GM19238 (cell line): ENCODE data around the gene TNP1.

Source experiments
- DNase-seq: peaks from one replicate; pipeline ENCODE4 v3.0.0; 2011; ENCODE audit warnings: low spot score; ENCODE audit not compliant: insufficient read length

TNP1 gene, protein sequence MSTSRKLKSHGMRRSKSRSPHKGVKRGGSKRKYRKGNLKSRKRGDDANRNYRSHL

DNA sequence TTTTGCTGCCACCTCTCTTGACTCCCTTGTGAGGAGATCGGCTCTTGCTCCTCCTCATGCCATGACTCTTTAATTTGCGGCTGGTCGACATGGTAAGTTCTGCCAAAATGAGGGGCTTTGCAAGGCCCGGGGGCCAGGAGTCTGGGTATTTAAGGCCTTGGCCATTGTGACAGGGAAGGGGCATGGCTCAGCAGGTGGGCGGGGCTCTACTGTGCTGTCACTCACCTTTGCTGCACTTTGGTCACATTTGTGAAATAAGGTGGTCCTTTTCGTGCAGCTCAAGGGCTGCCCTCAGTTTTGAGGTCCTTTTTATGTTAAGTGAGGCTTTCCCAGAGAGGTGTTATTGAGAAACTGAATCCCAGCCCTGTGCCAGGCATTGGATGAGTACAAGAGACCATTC lies at the start of gene TNP1:
Gene TNP1, minus strand, starts transcription at position 121 of the 400 bp plus-strand sequence. Its CDS starts 30 bp downstream, at position 91.
- DNase-seq: no peak

DNA sequence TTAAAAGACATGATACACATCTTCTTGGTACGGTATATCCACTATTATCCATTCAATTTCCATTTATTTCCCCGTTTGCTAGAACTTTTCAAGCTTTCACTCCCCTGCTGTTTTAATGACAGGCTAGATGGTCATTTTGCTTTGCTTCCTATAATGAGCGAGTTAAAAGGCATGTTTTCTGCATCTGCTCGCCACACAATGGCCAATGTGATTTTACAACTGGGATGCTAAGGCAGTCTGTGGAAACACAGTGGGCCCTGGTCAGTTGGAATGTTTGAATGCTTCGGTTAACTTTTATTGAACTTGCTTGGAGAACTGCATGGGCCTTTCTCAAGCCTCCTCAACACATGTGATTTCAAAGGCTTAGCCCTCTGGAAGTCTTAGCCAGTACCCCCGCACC lies 48.4 kb upstream of the TNP1 start:
- no peak for DNase-seq

DNA sequence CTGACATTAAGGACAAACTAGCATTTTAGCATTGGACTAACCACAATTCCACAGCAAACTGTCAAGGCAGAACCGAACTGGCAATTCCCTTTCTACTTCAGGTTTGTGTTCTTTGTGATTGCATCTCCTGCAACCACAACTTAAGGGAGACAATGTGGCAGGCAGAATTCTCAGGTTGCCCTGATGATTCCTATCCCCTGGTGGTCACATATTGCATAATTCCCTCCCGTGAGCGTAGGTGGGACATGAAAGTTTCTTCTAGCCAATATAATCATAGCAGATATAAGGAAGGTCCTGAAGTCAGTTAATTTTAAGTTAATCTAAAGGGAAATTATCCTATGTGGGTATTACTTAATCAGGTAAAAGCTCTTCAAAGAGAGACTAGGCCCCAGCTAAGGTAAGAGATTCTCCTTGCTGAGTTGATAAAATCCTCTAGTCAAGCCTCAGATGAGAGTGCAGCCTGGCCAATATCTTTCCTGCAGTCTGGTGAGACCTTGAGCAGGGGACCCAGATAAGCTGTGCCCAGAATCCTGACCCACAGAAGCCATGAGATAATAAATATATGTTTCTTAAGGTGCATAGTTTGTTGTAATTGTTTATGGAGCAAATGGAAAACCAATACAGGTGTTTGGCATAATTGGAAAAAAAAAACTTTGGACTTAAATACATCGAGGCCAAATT lies 45.9 kb upstream of the TNP1 start:
- no peak for DNase-seq

DNA sequence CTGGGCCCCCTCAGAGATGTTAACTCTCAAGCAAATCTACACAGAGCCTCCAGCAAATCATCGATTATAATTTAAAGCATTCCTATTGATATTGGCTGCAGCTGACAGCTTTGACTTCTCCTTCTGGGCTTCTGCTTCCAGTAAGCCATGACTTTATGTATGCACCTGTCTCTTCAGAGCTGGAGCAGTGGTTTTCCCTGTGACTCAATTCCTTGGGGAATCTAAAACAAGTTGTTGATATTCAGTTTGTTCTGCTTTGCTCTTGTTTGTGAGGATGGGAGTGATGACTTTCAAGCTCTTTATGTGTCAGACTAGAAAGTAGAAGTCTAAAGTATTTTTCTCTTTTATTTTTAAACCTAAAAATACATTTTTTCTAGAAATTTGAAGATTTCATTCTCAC lies 45.1 kb upstream of the TNP1 start:
- no peak for DNase-seq

DNA sequence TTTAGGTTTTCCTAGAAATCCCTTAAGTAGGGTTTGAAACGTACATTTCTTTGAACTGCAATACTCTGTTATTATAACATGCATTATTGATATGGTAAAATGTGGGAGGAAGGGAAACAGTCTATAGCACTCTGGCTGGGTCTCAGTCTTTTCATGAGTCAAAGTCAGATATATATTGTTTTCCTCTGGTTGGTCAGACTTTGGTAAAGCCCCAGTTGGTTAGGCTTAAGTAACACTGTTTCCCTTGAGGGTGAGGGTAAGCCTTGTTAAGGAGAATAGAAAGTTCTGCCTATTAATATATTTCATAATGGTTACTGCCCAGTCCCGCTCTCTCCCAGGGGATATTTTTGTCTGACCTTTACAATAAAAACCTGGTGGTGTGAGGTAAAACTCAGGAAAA lies 44.7 kb upstream of the TNP1 start:
- DNase-seq: no peak

GRCh38 chr2:216903470-216903869 lies 43.6 kb upstream of the TNP1 start:
- no peak for DNase-seq

DNA sequence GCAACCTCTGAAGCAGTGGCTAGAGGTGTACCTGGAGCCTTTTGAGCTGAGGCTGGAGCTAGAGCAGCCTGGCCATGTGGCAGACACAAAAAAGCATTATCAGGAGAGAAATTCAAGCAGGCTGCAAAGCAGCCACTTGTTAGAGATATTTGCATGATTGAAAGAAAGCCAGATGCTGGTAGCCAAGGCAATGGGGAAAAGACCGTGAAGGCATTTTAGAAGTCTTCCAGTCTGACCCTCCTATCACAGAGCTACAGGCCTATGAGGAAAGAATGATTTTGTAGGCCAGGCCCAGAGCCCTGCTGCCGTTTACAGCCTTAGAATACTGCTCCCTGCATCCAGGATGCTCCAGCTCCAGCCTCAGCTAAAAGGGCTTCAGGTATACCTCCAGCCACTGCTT lies 41.4 kb upstream of the TNP1 start:
- DNase-seq: no peak

DNA sequence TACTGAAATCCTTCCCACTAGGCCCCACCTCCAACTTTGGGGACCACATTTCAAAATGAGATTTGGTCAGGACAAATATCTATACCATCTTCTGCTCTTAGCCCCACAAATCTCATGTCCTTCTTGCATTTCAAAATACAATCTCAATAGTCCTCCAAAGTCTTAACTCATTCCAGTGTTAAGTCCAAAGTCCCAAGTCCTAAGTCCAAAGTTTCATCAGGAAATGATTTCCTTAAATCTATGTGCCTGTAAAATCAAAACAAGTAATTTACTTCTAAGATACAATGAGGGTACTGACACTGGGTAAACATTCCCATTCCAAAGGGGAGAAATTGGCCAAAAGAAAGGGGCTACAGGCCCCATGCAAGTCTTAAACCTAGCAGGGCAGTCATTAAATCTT lies 40.5 kb upstream of the TNP1 start:
- DNase-seq: no peak

DNA sequence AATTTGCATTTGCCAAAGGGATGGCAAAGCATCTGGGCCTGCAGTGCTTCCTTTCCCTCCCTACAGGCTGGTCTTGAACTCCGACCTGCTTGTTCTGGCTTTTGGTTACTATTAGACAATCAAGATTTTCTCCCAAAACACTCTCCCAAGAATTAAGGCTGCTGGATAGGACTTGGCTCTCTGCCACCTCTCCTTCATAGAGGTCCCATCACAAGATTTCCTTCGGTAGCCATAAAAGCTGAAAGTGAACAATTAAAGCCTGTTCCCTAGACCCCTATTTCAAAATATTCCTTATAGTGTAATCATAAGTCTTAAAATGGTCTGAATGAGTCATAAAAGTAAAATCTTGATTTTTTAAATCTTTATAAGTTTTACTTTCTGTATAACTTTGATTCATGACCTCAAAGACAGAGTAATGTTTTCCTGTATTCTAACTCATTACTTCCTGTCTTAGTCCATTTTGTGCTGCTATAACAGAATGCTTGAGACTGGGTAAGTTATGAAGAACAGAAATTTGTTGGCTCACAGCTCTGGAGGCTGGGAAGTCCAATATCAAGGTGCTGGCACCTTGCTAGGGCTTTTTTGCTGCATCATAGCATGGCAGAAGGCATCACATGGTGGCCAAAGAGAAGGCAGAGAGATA lies 37.8 kb upstream of the TNP1 start:
- no peak for DNase-seq

DNA sequence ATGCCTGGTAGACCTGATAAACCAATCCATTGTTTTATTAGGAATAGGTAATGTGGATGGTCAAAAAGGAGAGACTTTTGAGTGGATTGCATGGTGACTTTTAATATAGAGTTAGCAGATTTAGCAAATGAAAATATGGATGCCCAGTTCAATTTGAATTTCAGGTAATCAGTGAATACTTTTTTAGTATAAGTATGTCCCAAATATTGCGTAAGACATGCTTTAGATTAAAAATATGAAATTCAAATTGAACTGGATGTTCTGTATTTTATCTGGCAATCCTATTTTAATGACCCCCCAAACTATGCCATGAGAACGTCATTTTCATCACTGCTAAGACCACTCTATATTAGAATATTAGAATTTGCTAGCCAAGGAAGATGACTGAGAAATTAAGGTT lies 30.3 kb upstream of the TNP1 start:
- no peak for DNase-seq

DNA sequence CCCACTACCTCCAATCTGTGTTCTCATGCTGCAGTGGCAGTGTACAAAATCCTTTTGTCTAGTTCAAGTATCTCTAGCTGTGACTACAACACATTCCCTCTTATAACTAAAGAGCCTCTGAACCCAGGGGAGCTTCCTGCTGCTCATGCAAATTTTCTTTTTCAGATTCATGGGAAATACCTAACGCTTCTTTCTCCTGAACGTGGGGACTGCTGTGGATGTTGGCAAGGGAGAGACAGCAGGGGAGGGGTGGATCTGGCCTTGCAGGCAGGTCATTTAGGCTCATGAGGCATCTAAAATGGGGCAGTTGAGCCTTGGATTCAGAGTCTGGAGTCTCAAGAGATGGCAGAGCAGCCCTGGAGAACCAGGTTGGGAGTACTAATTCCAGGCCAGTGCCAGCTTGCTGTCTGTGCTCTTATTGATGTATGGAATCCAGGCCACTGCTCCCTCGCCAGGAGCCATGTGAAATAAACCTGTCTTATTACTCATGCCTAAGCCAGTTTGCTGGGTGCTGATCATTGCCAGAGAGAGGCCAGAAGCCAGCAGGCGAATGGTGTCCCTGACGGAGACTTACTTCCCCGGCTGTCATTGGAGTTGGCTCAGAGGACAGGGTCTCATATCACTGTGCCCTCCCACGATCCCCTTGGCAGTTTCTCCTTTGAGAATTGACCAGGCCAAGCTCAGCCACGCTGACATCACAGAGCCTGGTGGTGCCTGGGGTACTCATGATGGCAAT lies 29.2 kb upstream of the TNP1 start:
- DNase-seq: no peak

- no peak for DNase-seq
Measured at GRCh38 chr2:216888081-216888480, 28.2 kb upstream of the TNP1 start.

GRCh38 chr2:216887138-216887537 lies 27.3 kb upstream of the TNP1 start:
- DNase-seq: no peak

- DNase-seq: no peak
Measured at GRCh38 chr2:216885117-216885553, 25.3 kb upstream of the TNP1 start.

DNA sequence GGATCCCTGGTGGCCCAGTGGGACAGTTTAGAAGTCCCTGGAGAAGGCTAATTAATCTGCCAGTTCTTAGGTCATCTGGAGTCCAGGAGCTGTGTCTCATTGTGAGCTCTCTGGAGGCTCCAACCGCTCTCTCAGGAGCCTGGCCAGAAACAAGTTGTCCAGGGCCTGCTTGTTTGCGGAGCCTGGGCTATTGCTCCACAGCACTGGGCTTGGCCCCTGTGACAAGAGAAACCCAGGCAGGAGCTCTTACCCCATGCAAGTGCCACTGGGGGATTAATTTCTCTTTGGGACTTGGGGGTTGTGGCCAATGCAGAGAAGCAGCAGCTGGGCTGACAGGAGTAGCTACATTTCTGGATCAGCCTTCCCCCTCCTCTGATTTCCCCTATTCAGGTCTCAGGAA lies 24.5 kb upstream of the TNP1 start:
- no peak for DNase-seq

- no peak for DNase-seq
Measured at GRCh38 chr2:216882876-216883275, 23.0 kb upstream of the TNP1 start.

GRCh38 chr2:216881411-216881810 lies 21.5 kb upstream of the TNP1 start:
- no peak for DNase-seq

GRCh38 chr2:216880509-216881184 lies 20.8 kb upstream of the TNP1 start:
- DNase-seq: no peak

GRCh38 chr2:216879727-216880508 lies 20.1 kb upstream of the TNP1 start:
- DNase-seq: no peak

GRCh38 chr2:216878072-216878471 lies 18.2 kb upstream of the TNP1 start:
- DNase-seq: no peak

DNA sequence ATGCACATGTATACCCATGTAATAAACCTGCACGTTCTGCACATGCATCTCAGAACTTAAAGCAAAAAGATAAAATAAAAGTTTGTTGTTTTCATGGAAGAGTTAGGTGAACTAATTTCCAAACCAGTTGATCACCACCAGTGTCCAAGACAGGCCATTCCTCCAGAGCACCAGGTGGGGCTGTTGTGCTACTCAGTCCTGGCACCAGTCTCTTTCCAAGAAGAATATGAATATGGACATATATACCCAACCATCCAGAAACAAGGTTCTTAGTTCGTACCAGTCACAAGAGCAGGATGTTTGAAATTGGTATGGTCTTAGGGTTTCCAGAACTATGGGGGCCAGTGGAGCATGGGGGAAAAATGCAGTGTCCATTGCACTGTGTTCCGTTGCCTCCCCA lies 17.2 kb upstream of the TNP1 start:
- DNase-seq: no peak
